AG04450 (cell line): ENCODE measurements around the gene GPR4. TPM values are rescaled to one million over a fixed set of nuclear protein-coding genes. Genes with fewer than 3 reads are reported as not detected.
"Not testable (repeated sequence)": the region's sequence is repeated elsewhere in the genome, so short reads cannot be mapped to it uniquely, and the experiment has no call there.

Experiments
- CTCF ChIA-PET: fragments of 300-600, 350-600 bp; formaldehyde crosslinking; extraction: SDS; loops from one replicate; lab custom pipeline; 2022; ENCODE audit warnings: antibody characterized with exemption, inconsistent platforms; lab: Charles Lee
- POLR2A ChIA-PET: fragments of 350-600 bp; formaldehyde crosslinking; extraction: SDS; loops from one replicate; lab custom pipeline; 2021; ENCODE audit warnings: antibody characterized with exemption, inconsistent platforms; lab: Yijun Ruan, JAX
- DNase-seq: peaks from one replicate; pipeline ENCODE4 v3.0.0-alpha.2; 2011; ENCODE audit warnings: low read depth, low spot score
- H3K27ac ChIP-seq: one replicate; pipeline ENCODE4 v1.5.1; 2012; ENCODE audit warnings: low read depth, low read length, control low read depth
- H3K27me3 ChIP-seq: one replicate; pipeline ENCODE4 v1.6.0; 2012; ENCODE audit warnings: low read length; ENCODE audit not compliant: control insufficient read depth, insufficient read depth
- H3K4me3 ChIP-seq: 2 replicates; pipeline ENCODE4 v1.5.1; 2011; ENCODE audit warnings: mild to moderate bottlenecking, low read depth, low read length, control low read depth
- H3K9me3 ChIP-seq: 2 replicates; pipeline ENCODE4 v1.5.1; 2012; ENCODE audit warnings: low read length; ENCODE audit not compliant: control insufficient read depth, insufficient read depth
- CTCF ChIP-seq: IDR thresholded peaks from 2 replicates; pipeline ENCODE4 v1.5.1; 2011; ENCODE audit warnings: low read depth, low read length, control low read depth, inconsistent platforms
- polyA plus RNA-seq: library from polyadenylated mRNA; depleted of rRNA; stranded (reverse); fragments of >200 nt; gene quantifications from 2 replicates; pipeline ENCODE4 v1.2.3, GENCODE V29; 2011

The GPR4 gene
- polyA plus RNA-seq, 1 experiment, result not detected

- ChIA-PET CTCF (no interaction called here), POLR2A (no interaction called here)
- TF ChIP-seq CTCF, result no peak
- H3K27me3 ChIP-seq, result no peaks in the 10 kb centered on the region
- H3K9me3 ChIP-seq, result no peaks in the 10 kb centered on the region; the same call in 1 of the 2 replicates
- no peak overlapping the region for H3K27ac ChIP-seq
- H3K4me3 ChIP-seq, result no peak overlapping the region
- DNase-seq, result no peak
Observed at GRCh38 chr19:45623984-45624383, 22.0 kb upstream of the GPR4 start.

- ChIA-PET POLR2A (interaction anchor here (0.7 kb wide), 1 partner anchor 10 kb away, joined by 3 read pairs; no protein-coding TSS in a partner anchor), CTCF (no interaction called here)
- Histone ChIP-seq H3K27me3 (no peaks in the 10 kb centered on the region), H3K4me3 (no peak overlapping the region), H3K9me3 (no peaks in the 10 kb centered on the region; the same call in 1 of the 2 replicates), H3K27ac (no peak overlapping the region)
- no peak for TF ChIP-seq CTCF
- no peak for DNase-seq
Observed at GRCh38 chr19:45621976-45622503, 20.0 kb upstream of the GPR4 start.

- POLR2A ChIA-PET, result interaction anchor here (0.7 kb wide), 1 partner anchor 11 kb away, joined by 3 read pairs; no protein-coding TSS in a partner anchor
- Histone ChIP-seq H3K27me3 (no peaks in the 10 kb centered on the region), H3K9me3 (peaks cover 4% of the 10 kb centered on the region; the same call in 1 of the 2 replicates), H3K4me3 (no peak overlapping the region), H3K27ac (no peak overlapping the region)
- TF ChIP-seq CTCF, result no peak
- CTCF ChIA-PET, result no interaction called here
- DNase-seq, result no peak
Observed at GRCh38 chr19:45621389-45621788, 19.4 kb upstream of the GPR4 start.

GRCh38 chr19:45616704-45617017 is 14.6 kb upstream of the GPR4 start:
- TF ChIP-seq CTCF, result no peak
- H3K9me3 ChIP-seq, result peaks cover 6% of the 10 kb centered on the region; the same call in 1 of the 2 replicates
- peak overlapping the region; percentile 11 for H3K27ac ChIP-seq
- H3K27me3 ChIP-seq, result no peaks in the 10 kb centered on the region
- POLR2A ChIA-PET, result interaction anchor here (2.3 kb wide), 1 partner anchor 14 kb away, joined by 7 read pairs; no protein-coding TSS in a partner anchor
- DNase-seq, result no peak
- H3K4me3 ChIP-seq, result no peak overlapping the region
- CTCF ChIA-PET, result no interaction called here

GRCh38 chr19:45615795-45616703 is 14.0 kb upstream of the GPR4 start:
- H3K27ac ChIP-seq, result peak overlapping the region; percentile 11
- H3K4me3 ChIP-seq, result no peak overlapping the region
- POLR2A ChIA-PET, result interaction anchor here (0.6 to 2.3 kb wide), 5 partner anchors 15 to 489 kb away, joined by 3 to 7 read pairs (median 3); partner anchors contain the start of gene OPA3
- no peaks in the 10 kb centered on the region for H3K27me3 ChIP-seq
- DNase-seq, result peak; percentile 23
- no peak for TF ChIP-seq CTCF
- H3K9me3 ChIP-seq, result peaks cover 6% of the 10 kb centered on the region; the same call in 1 of the 2 replicates
- CTCF ChIA-PET, result no interaction called here

GRCh38 chr19:45615056-45615455 is 13.0 kb upstream of the GPR4 start:
- CTCF ChIA-PET, result interaction anchor here (2.5 kb wide), 1 partner anchor 27 kb away, joined by 11 read pairs; no protein-coding TSS in a partner anchor
- DNase-seq, H3K4me3 ChIP-seq, H3K27me3 ChIP-seq, H3K9me3 ChIP-seq, POLR2A ChIA-PET: not testable (repeated sequence)
- H3K27ac ChIP-seq, result peak overlapping the region; percentile 88
